HL-60 (cell line): ENCODE results near the gene ARHGAP24.

Experiments used
- DNase-seq, 2 experiments: peaks; one replicate each; pipeline ENCODE4 v3.0.0-alpha.2; 2010 to 2020; ENCODE audit warnings: low read depth in 1 of 2, low spot score in 1 of 2
- H3K27ac ChIP-seq: fragments of 250-450 bp; sonication (Bioruptor Pico); replicated peaks from 2 replicates; pipeline ENCODE4 v1.5.1; 2020; ENCODE audit warnings: mild to moderate bottlenecking, moderate library complexity
- H3K27me3 ChIP-seq: fragments of 250-450 bp; sonication (Bioruptor Pico); 2 replicates; pipeline ENCODE4 v1.5.1; 2021; ENCODE audit warnings: mild to moderate bottlenecking, moderate library complexity; ENCODE audit not compliant: insufficient read depth, poor library complexity, severe bottlenecking
- H3K4me3 ChIP-seq: replicated peaks from 2 replicates; pipeline ENCODE4 v1.5.1; 2011; ENCODE audit warnings: mild to moderate bottlenecking, control low read depth, low read length; ENCODE audit not compliant: insufficient read depth
- GABPA ChIP-seq: IDR thresholded peaks from 2 replicates; pipeline ENCODE4 v1.6.1; 2012; ENCODE audit warnings: low read depth
- POLR2AphosphoS5 ChIP-seq: IDR thresholded peaks from 2 replicates; pipeline ENCODE4 v1.6.1; 2012; ENCODE audit warnings: low read depth
- SPI1 ChIP-seq: IDR thresholded peaks from 2 replicates; pipeline ENCODE4 v1.6.1; 2012; ENCODE audit warnings: low read depth, mild to moderate bottlenecking, borderline replicate concordance
- TF ChIP-seq, protein P1 (sequence below): IDR thresholded peaks from one replicate; pipeline ENCODE4 v1.5.1; 2011; ENCODE audit warnings: low read length, control low read depth, inconsistent platforms; ENCODE audit not compliant: insufficient read depth
- TF ChIP-seq, protein P2 (sequence below): IDR thresholded peaks from 2 replicates; pipeline ENCODE4 v1.6.1; 2012; ENCODE audit warnings: low read depth; ENCODE audit not compliant: insufficient replicate concordance

The ARHGAP24 gene

DNA sequence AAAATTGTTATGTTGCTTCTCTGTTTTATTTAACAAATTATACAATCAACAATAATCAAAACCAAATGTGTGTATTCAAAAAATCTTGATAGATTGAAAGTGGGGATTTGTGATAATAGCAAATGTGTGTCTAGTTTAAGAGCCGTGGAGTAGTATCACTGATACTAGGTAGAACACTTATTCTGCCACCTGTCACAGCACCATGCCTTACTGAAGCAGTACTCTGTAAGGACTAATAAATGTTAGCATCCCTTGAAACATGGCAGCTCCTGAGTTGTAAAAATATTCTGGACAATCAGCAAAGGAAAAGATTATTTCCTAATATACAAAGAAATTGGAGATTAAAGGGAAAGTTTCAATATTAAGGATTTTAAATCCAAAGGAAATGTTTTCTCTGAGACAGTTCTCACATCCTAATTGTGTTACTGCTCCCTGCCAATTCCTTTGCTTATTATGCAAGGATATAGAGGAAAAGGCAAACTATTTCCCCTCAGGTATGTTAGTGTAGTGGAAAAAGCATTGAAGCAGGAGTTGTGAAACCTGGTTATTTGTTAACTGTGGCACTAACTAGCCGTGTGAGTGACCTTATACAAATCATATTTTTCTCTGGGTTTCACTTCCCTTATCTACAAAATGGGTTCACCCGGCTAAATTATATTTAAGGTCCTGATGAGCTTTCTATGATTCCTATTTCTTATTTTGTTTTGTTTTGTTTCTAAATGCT is 303.1 kb downstream of the ARHGAP24 start:
- TF ChIP-seq POLR2AphosphoS5 (no peak), SPI1 (no peak), GABPA (no peak)
- TF ChIP-seq, protein P1, sequence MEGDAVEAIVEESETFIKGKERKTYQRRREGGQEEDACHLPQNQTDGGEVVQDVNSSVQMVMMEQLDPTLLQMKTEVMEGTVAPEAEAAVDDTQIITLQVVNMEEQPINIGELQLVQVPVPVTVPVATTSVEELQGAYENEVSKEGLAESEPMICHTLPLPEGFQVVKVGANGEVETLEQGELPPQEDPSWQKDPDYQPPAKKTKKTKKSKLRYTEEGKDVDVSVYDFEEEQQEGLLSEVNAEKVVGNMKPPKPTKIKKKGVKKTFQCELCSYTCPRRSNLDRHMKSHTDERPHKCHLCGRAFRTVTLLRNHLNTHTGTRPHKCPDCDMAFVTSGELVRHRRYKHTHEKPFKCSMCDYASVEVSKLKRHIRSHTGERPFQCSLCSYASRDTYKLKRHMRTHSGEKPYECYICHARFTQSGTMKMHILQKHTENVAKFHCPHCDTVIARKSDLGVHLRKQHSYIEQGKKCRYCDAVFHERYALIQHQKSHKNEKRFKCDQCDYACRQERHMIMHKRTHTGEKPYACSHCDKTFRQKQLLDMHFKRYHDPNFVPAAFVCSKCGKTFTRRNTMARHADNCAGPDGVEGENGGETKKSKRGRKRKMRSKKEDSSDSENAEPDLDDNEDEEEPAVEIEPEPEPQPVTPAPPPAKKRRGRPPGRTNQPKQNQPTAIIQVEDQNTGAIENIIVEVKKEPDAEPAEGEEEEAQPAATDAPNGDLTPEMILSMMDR, result no peak
- TF ChIP-seq, protein P2, sequence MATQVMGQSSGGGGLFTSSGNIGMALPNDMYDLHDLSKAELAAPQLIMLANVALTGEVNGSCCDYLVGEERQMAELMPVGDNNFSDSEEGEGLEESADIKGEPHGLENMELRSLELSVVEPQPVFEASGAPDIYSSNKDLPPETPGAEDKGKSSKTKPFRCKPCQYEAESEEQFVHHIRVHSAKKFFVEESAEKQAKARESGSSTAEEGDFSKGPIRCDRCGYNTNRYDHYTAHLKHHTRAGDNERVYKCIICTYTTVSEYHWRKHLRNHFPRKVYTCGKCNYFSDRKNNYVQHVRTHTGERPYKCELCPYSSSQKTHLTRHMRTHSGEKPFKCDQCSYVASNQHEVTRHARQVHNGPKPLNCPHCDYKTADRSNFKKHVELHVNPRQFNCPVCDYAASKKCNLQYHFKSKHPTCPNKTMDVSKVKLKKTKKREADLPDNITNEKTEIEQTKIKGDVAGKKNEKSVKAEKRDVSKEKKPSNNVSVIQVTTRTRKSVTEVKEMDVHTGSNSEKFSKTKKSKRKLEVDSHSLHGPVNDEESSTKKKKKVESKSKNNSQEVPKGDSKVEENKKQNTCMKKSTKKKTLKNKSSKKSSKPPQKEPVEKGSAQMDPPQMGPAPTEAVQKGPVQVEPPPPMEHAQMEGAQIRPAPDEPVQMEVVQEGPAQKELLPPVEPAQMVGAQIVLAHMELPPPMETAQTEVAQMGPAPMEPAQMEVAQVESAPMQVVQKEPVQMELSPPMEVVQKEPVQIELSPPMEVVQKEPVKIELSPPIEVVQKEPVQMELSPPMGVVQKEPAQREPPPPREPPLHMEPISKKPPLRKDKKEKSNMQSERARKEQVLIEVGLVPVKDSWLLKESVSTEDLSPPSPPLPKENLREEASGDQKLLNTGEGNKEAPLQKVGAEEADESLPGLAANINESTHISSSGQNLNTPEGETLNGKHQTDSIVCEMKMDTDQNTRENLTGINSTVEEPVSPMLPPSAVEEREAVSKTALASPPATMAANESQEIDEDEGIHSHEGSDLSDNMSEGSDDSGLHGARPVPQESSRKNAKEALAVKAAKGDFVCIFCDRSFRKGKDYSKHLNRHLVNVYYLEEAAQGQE, result no peak
- Histone ChIP-seq H3K27ac (no peak overlapping the region), H3K4me3 (no peak overlapping the region), H3K27me3 (no peaks in the 10 kb centered on the region)
- DNase-seq, result no peak

DNA sequence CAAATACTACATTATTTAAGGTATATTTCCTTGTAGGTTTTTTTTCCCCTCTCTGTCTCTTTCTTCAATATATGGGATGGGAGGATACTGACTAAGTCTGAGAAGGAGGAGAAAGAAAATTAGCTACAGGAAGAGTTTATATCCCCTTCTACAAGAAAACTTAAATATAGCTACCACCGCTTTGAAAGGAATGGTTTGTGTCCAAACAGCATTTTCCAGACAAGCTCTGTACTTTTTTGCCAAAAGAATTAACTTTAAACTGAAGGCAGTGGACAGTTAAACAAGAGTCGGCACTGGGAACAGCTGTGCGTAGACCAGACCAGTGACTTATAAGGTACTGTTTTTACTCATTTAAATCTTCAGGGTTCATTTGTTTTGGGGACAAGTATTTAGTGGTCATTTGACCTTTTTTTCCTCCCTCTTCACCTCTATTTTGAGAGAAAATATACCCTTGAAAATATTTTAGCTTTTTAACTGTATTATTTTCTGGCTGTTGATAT is 303.7 kb downstream of the ARHGAP24 start:
- TF ChIP-seq, protein P1, result no peak
- TF ChIP-seq POLR2AphosphoS5 (no peak), SPI1 (no peak), GABPA (no peak)
- TF ChIP-seq, protein P2, result no peak
- DNase-seq, result no peak
- H3K27me3 ChIP-seq, result no peaks in the 10 kb centered on the region
- no peak overlapping the region for H3K27ac ChIP-seq
- H3K4me3 ChIP-seq, result no peak overlapping the region

DNA sequence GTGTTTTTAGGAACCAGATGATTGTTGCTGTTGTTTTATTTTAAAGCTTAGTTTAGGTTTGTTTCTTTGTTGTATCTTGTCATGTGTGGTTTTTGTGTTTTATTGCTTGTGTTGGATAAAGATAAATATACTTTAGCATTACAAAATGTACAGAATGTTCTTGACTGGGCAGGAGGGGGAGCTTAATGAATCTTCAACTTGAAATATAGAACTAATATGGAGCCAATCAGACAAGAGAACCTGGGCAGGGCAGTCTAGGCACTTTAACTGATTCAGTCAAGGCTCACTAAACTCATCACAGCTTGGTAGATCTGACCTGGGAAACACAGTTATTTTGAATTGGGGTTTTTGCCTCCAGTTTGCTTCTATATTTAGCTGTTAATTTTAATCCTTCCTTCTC is 304.2 kb downstream of the ARHGAP24 start:
- H3K27ac ChIP-seq, result no peak overlapping the region
- H3K4me3 ChIP-seq, result no peak overlapping the region
- H3K27me3 ChIP-seq, result no peaks in the 10 kb centered on the region
- TF ChIP-seq SPI1, result no peak
- no peak for TF ChIP-seq GABPA
- no peak for TF ChIP-seq POLR2AphosphoS5
- TF ChIP-seq, protein P2, result no peak
- TF ChIP-seq, protein P1, result no peak
- no peak for DNase-seq
